H1 (cell line): ENCODE measurements around the gene ZMAT5. TPM values are rescaled to one million over a fixed set of nuclear protein-coding genes. Genes with fewer than 3 reads are reported as not detected.

Experiments used
- CTCF ChIA-PET: fragments of 300-600 bp; sonication (Branson Sonifier 250); formaldehyde crosslinking; loops from one replicate; lab custom pipeline; 2021; ENCODE audit not compliant: partially characterized antibody; lab: Charles Lee
- POLR2A ChIA-PET: fragments of 300-600 bp; sonication (Branson Sonifier 250); formaldehyde crosslinking; loops from one replicate; lab custom pipeline; 2021; ENCODE audit warnings: inconsistent platforms; ENCODE audit not compliant: partially characterized antibody; lab: Charles Lee
- DNase-seq, 2 experiments: peaks; one replicate each; pipeline versions ENCODE4 v3.0.0 to v3.0.0-alpha.2; 2010 to 2022; ENCODE audit warnings: low spot score in 2 of 2, low read depth in 1 of 2, mixed read lengths in 1 of 2
- FAIRE-seq: peaks from 2 replicates; lab custom pipeline; 2011; peaks lifted over from hg19 to GRCh38; lab: Jason Lieb, UNC
- H2AFZ ChIP-seq: 2 replicates; pipeline ENCODE4 v1.8.1; 2012; ENCODE audit warnings: low read length, inconsistent platforms
- H2AK5ac ChIP-seq: 2 replicates; pipeline ENCODE4 v1.6.1; 2013; ENCODE audit warnings: low read depth, low read length
- H2BK120ac ChIP-seq: replicated peaks from 2 replicates; pipeline ENCODE3; 2013; ENCODE audit warnings: low read depth, low read length, inconsistent platforms
- H2BK12ac ChIP-seq: 2 replicates; pipeline ENCODE4 v1.6.1; 2013; ENCODE audit warnings: low read depth, low read length
- H2BK15ac ChIP-seq: 2 replicates; pipeline ENCODE4 v1.6.1; 2013; ENCODE audit warnings: low read length
- H2BK20ac ChIP-seq: 2 replicates; pipeline ENCODE4 v1.6.1; 2013; ENCODE audit warnings: low read length
- H2BK5ac ChIP-seq: 2 replicates; pipeline ENCODE4 v1.6.1; 2013; ENCODE audit warnings: low read depth, low read length
- H3K14ac ChIP-seq: 2 replicates; pipeline ENCODE4 v1.6.1; 2013; ENCODE audit warnings: inconsistent platforms; ENCODE audit not compliant: insufficient read length
- H3K18ac ChIP-seq: 2 replicates; pipeline ENCODE4 v1.6.1; 2013; ENCODE audit warnings: low read length; ENCODE audit errors: extremely low read depth
- H3K23ac ChIP-seq: 2 replicates; pipeline ENCODE4 v1.6.1; 2013; ENCODE audit warnings: inconsistent platforms; ENCODE audit not compliant: insufficient read length
- H3K23me2 ChIP-seq: 2 replicates; pipeline ENCODE4 v1.6.1; 2013; ENCODE audit warnings: low read depth, low read length
- H3K27ac ChIP-seq: 2 replicates; pipeline ENCODE4 v1.6.1; 2011; ENCODE audit warnings: low read depth, low read length, inconsistent platforms
- H3K27me3 ChIP-seq, 4 experiments: replicated peaks in 1 of 4; 1 replicate in 1 of 4; 2 replicates in 3 of 4; pipeline versions ENCODE4 v1.6.1 to v1.8.1; 2011 to 2013; ENCODE audit warnings: low read length in 3 of 4, mild to moderate bottlenecking in 3 of 4, inconsistent platforms in 2 of 4, mixed read lengths in 2 of 4, moderate library complexity in 1 of 4; ENCODE audit not compliant: control insufficient read depth in 3 of 4, insufficient read depth in 3 of 4; ENCODE audit errors: extremely low read depth in 1 of 4
- H3K36me3 ChIP-seq, 4 experiments: 2 replicates each; pipeline versions ENCODE4 v1.6.1 to v1.8.1; 2011 to 2013; ENCODE audit warnings: mild to moderate bottlenecking in 4 of 4, low read length in 3 of 4, moderate library complexity in 2 of 4, control low read depth in 1 of 4, inconsistent platforms in 1 of 4; ENCODE audit not compliant: insufficient read depth in 4 of 4, control insufficient read depth in 2 of 4
- H3K4ac ChIP-seq: replicated peaks from 2 replicates; pipeline ENCODE3; 2013; ENCODE audit warnings: low read length, low read depth, mixed read lengths, inconsistent platforms; ENCODE audit not compliant: insufficient read length
- H3K4me1 ChIP-seq, 4 experiments: replicated peaks in 1 of 4; 1 replicate in 1 of 4; 2 replicates in 3 of 4; pipeline versions ENCODE4 v1.6.1 to v1.8.1; 2011 to 2013; ENCODE audit warnings: low read length in 3 of 4, inconsistent platforms in 2 of 4, mixed read lengths in 1 of 4; ENCODE audit not compliant: insufficient read depth in 4 of 4, control insufficient read depth in 3 of 4
- H3K4me2 ChIP-seq, 2 experiments: 2 replicates each; pipeline versions ENCODE4 v1.6.1 to v1.8.1; 2011 to 2013; ENCODE audit warnings: low read depth in 2 of 2, low read length in 2 of 2, control low read depth in 1 of 2, inconsistent platforms in 1 of 2, mild to moderate bottlenecking in 1 of 2; ENCODE audit not compliant: insufficient read depth in 1 of 2
- H3K4me3 ChIP-seq, 4 experiments: fragments of 200-600, 300-600 bp in 1 of 4; sonication (generic), shearing (Covaris generic), sonication (Bioruptor Twin) in 1 of 4; 2 replicates each; pipeline versions ENCODE4 v1.5.1 to v1.8.1; 2011 to 2016; ENCODE audit warnings: low read length in 4 of 4, low read depth in 3 of 4, control low read depth in 2 of 4, inconsistent platforms in 2 of 4, mild to moderate bottlenecking in 2 of 4, mixed read lengths in 1 of 4, moderate library complexity in 1 of 4; ENCODE audit not compliant: insufficient read depth in 2 of 4; ENCODE audit errors: extremely low read depth in 1 of 4
- H3K56ac ChIP-seq: replicated peaks from 2 replicates; pipeline ENCODE3; 2013; ENCODE audit warnings: low read depth, mild to moderate bottlenecking, mixed read lengths, low read length, inconsistent platforms; ENCODE audit not compliant: insufficient read length
- H3K79me1 ChIP-seq: 2 replicates; pipeline ENCODE4 v1.6.1; 2013; ENCODE audit warnings: low read depth, low read length, control low read depth
- H3K79me2 ChIP-seq, 2 experiments: 2 replicates each; pipeline versions ENCODE4 v1.6.1 to v1.8.1; 2012 to 2013; ENCODE audit warnings: low read length in 2 of 2, mild to moderate bottlenecking in 2 of 2, inconsistent platforms in 1 of 2; ENCODE audit not compliant: insufficient read depth in 2 of 2, control insufficient read depth in 1 of 2
- H3K9ac ChIP-seq, 4 experiments: replicated peaks in 1 of 4; 1 replicate in 1 of 4; 2 replicates in 3 of 4; pipeline versions ENCODE4 v1.6.1 to v1.8.1; 2011 to 2013; ENCODE audit warnings: low read depth in 3 of 4, low read length in 3 of 4, control low read depth in 2 of 4, mild to moderate bottlenecking in 2 of 4, moderate library complexity in 2 of 4, inconsistent platforms in 1 of 4; ENCODE audit errors: extremely low read depth in 1 of 4
- H3K9me3 ChIP-seq, 2 experiments: 2 replicates each; pipeline versions ENCODE4 v1.6.1 to v1.8.1; 2012 to 2013; ENCODE audit warnings: mild to moderate bottlenecking in 2 of 2, moderate library complexity in 2 of 2, control low read depth in 1 of 2, inconsistent platforms in 1 of 2, low read depth in 1 of 2, low read length in 1 of 2, mixed read lengths in 1 of 2; ENCODE audit not compliant: insufficient read depth in 2 of 2
- H4K20me1 ChIP-seq, 2 experiments: replicated peaks in 1 of 2; 2 replicates each; pipeline versions ENCODE3 to v1.8.1; 2011 to 2013; ENCODE audit warnings: inconsistent platforms in 2 of 2, low read length in 2 of 2, mild to moderate bottlenecking in 1 of 2; ENCODE audit not compliant: insufficient read depth in 2 of 2, control insufficient read depth in 1 of 2
- H4K5ac ChIP-seq: 2 replicates; pipeline ENCODE4 v1.6.1; 2013; ENCODE audit warnings: low read length, low read depth, mixed read lengths, inconsistent platforms; ENCODE audit not compliant: insufficient read length
- H4K8ac ChIP-seq: 2 replicates; pipeline ENCODE4 v1.8.0; 2013; ENCODE audit warnings: mild to moderate bottlenecking, moderate library complexity, low read length, inconsistent platforms; ENCODE audit not compliant: insufficient read depth; ENCODE audit errors: extremely low read depth
- H4K91ac ChIP-seq: replicated peaks from 2 replicates; pipeline ENCODE3; 2013; ENCODE audit warnings: low read length, mixed read lengths, inconsistent platforms; ENCODE audit not compliant: insufficient read length
- CREB1 ChIP-seq: IDR thresholded peaks from 2 replicates; pipeline ENCODE4 v1.6.1; 2012; ENCODE audit warnings: inconsistent platforms
- GTF2F1 ChIP-seq: IDR thresholded peaks from 2 replicates; pipeline ENCODE4 v1.6.1; 2012; ENCODE audit warnings: low read depth, low read length, improper control_type of control experiment, borderline replicate concordance
- JUND ChIP-seq: IDR thresholded peaks from 2 replicates; pipeline ENCODE4 v1.6.1; 2011; ENCODE audit warnings: mild to moderate bottlenecking, improper control_type of control experiment, low read length
- KDM5A ChIP-seq: fragments of 200-600 bp; IDR thresholded peaks from 2 replicates; pipeline ENCODE4 v1.7.1; 2012; ENCODE audit warnings: mild to moderate bottlenecking, low read length, inconsistent platforms, mixed read lengths
- POU5F1 ChIP-seq: IDR thresholded peaks from 2 replicates; pipeline ENCODE4 v1.6.1; 2011; ENCODE audit warnings: low read depth, mild to moderate bottlenecking, low read length, moderate library complexity
- RBBP5 ChIP-seq: IDR thresholded peaks from 2 replicates; pipeline ENCODE4 v1.7.1; 2012; ENCODE audit warnings: low read depth, mild to moderate bottlenecking, inconsistent platforms, low read length, moderate library complexity, borderline replicate concordance
- WGBS, 2 experiments: shearing (Covaris generic) in 1 of 2; methylation state at CpG; one replicate each; pipeline versions ENCODE4 v1.1.6 to v1.1.7; 2013 to 2015; ENCODE audit warnings: low lambda C conversion rate in 2 of 2, mixed read lengths in 2 of 2, inconsistent platforms in 1 of 2, low coverage in 1 of 2, missing lambda C conversion rate in 1 of 2; ENCODE audit not compliant: insufficient replicate concordance in 2 of 2, insufficient coverage in 1 of 2, insufficient read length in 1 of 2; ENCODE audit errors: extremely low coverage in 1 of 2, missing lambda C conversion rate in 1 of 2; 5-methylcytosine and 5-hydroxymethylcytosine counted together
- polyA plus RNA-seq, 7 experiments: library from polyadenylated mRNA; depleted of rRNA in 3 of 7; stranded (reverse) in 5 of 7; unstranded in 2 of 7; fragments of >200 nt in 5 of 7; fragments of 200-250 nt in 2 of 7; gene quantifications; 1 replicate in 5 of 7; 2 replicates in 1 of 7; 4 replicates in 1 of 7; pipeline versions ENCODE4 v1.2.1 to v1.2.3, GENCODE V29; 2011 to 2013; ENCODE audit warnings: missing spikeins in 2 of 7, mixed read lengths in 2 of 7
- total RNA-seq: library from RNA; stranded (reverse); fragmentation: NEBNext Ultra II Directional; extraction: Animal tissue kit (Norgen Biotek cat#: 25700); gene quantifications from 2 replicates; pipeline ENCODE4 v1.2.1, GENCODE V29; 2021

Gene ZMAT5
- total and polyA plus RNA-seq, 2 of the 8 experiments (the other 6 are each of a cell fraction or from before 2014, with no cell fraction given) = 14.0 to 38.3 TPM

DNA sequence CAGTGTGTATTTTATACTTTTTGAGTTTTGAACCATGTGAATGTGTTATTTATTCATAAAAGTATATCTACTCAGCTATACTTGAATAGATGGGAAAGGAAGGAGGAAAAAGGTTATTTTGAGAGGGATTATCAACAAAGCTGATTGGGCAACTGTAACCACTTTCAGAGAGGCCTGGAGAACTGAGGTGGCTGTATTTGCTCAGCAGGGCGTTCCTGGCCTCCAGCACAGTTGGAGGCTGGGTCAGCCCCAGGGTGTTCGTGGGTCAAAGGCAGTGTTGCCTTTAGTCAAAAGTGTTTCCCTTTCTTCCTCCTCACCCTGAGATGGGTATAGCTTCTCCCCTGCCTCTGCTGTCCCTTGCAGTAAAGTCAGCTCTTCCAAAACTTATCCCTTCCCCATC is 44.6 kb upstream of the ZMAT5 start:
- no peak overlapping the region for H2BK120ac ChIP-seq
- H2BK20ac ChIP-seq = no peak overlapping the region
- no peak overlapping the region for H4K8ac ChIP-seq
- no peak overlapping the region for H3K18ac ChIP-seq
- H3K4me3 ChIP-seq = no peak overlapping the region
- H3K27me3 ChIP-seq = no peaks in the 10 kb centered on the region
- no peak overlapping the region for H2BK5ac ChIP-seq
- H3K9me3 ChIP-seq = no peaks in the 10 kb centered on the region
- no peaks in the 10 kb centered on the region for H3K4me1 ChIP-seq
- H2AFZ ChIP-seq = no peak overlapping the region
- H3K79me2 ChIP-seq = no peaks in the 10 kb centered on the region
- ChIA-PET CTCF (interaction anchor here (1.0 to 1.8 kb wide), 2 partner anchors 9 to 194 kb away, joined by 3 to 10 read pairs; no protein-coding TSS in a partner anchor), POLR2A (interaction anchor here (0.7 kb wide), 1 partner anchor 18 kb away, joined by 4 read pairs; no protein-coding TSS in a partner anchor)
- no peak overlapping the region for H3K9ac ChIP-seq
- FAIRE-seq = no peak
- H2BK15ac ChIP-seq = no peak overlapping the region
- H3K27ac ChIP-seq = no peak overlapping the region
- H4K20me1 ChIP-seq = peaks cover 0 to 2% of the 10 kb centered on the region in 2 experiments
- no peak overlapping the region for H3K23ac ChIP-seq
- H2AK5ac ChIP-seq = no peak overlapping the region
- no peak for DNase-seq
- no peak overlapping the region for H3K14ac ChIP-seq
- H2BK12ac ChIP-seq = no peak overlapping the region
- H3K56ac ChIP-seq = no peak overlapping the region
- peaks cover 11 to 42% (median 25%) of the 10 kb centered on the region in 4 experiments; a peak in 6 of 8 replicates for H3K36me3 ChIP-seq
- 87% methylated on average over 2 of the region's 2 CpGs; no CpG with 5 or more reads in 1 of the 2 experiments for WGBS, 2 experiments
- H3K4me2 ChIP-seq = no peak overlapping the region
- H3K4ac ChIP-seq = no peak overlapping the region
- H3K79me1 ChIP-seq = no peaks in the 10 kb centered on the region
- no peak overlapping the region for H4K91ac ChIP-seq
- H3K23me2 ChIP-seq = no peaks in the 10 kb centered on the region
- no peak overlapping the region for H4K5ac ChIP-seq
- no peak for TF ChIP-seq CREB1
- no peak for TF ChIP-seq GTF2F1
- no peak for TF ChIP-seq KDM5A
- no peak for TF ChIP-seq RBBP5
- no peak for TF ChIP-seq POU5F1
- TF ChIP-seq JUND = no peak
